Ishikawa (cell line): ENCODE results near the gene EFEMP2.

Source experiments
- MAX ChIP-seq: IDR thresholded peaks from 2 replicates; pipeline ENCODE4 v1.6.1; 2012
- YY1 ChIP-seq: IDR thresholded peaks from 2 replicates; pipeline ENCODE4 v1.6.1; 2012; ENCODE audit warnings: low read depth
- TF ChIP-seq, protein P1 (sequence below): IDR thresholded peaks from 2 replicates; pipeline ENCODE4 v1.6.1; 2012; ENCODE audit warnings: low read depth, mild to moderate bottlenecking

DNA sequence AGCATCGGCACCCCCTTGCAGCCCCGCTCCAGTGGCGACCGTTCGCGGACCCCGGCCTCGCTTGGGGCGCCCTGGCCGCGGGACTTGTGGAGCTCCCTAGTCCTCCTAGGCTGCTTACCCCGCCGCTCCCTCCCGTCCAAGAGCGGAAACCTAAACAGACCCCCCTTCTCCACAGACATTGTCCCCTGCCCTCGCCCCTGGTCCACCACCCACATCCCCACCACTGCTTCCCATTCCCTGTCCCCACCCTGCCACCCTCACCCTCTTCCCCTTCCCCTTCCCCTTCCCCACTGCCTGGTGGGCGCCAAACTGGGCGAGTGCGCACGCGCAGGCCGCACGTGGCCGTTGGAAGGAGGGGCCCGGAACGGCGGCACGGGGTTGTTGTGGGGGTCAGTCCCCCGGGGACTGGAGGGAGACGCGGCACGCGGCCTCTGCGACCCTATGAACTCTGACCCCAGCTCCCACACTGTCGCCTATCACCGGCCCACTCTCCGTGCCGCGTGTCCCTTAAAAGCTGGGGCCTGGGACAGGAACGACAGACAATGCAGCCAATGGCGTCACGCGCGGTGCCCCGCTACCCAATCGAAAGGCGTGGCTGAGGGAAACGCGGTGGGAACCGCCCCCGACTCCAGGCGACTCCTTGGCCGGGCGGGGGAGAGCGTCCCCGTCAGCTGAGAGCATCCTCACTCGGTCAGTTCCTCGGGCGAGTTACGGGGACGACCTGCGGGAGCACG is 39.1 kb downstream of the EFEMP2 start, which contains the start of gene SNX32:
- TF ChIP-seq YY1 (no peak), MAX (peak; percentile 48; the same call in 1 of the 2 replicates)
- TF ChIP-seq, protein P1, sequence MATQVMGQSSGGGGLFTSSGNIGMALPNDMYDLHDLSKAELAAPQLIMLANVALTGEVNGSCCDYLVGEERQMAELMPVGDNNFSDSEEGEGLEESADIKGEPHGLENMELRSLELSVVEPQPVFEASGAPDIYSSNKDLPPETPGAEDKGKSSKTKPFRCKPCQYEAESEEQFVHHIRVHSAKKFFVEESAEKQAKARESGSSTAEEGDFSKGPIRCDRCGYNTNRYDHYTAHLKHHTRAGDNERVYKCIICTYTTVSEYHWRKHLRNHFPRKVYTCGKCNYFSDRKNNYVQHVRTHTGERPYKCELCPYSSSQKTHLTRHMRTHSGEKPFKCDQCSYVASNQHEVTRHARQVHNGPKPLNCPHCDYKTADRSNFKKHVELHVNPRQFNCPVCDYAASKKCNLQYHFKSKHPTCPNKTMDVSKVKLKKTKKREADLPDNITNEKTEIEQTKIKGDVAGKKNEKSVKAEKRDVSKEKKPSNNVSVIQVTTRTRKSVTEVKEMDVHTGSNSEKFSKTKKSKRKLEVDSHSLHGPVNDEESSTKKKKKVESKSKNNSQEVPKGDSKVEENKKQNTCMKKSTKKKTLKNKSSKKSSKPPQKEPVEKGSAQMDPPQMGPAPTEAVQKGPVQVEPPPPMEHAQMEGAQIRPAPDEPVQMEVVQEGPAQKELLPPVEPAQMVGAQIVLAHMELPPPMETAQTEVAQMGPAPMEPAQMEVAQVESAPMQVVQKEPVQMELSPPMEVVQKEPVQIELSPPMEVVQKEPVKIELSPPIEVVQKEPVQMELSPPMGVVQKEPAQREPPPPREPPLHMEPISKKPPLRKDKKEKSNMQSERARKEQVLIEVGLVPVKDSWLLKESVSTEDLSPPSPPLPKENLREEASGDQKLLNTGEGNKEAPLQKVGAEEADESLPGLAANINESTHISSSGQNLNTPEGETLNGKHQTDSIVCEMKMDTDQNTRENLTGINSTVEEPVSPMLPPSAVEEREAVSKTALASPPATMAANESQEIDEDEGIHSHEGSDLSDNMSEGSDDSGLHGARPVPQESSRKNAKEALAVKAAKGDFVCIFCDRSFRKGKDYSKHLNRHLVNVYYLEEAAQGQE = no peak
